ENCODE measurements around the gene IDH3B. TPM values are rescaled to one million over a fixed set of nuclear protein-coding genes. Genes with fewer than 3 reads are reported as not detected.
A peak's percentile ranks its signal among the peaks of the same experiment; 100 is the strongest.

IDH3B gene
- total RNA-seq (2014; rRNA removed) (261 and 269 TPM in 2 replicates), Bru-seq, nascent RNA (percentile 93 among the genes with signal in this experiment), BruChase-seq, experiment 1, labeled RNA remaining after a 6-hour chase (percentile 96 among the genes with signal in this experiment), BruChase-seq, experiment 2, labeled RNA remaining after a 2-hour chase (percentile 95 among the genes with signal in this experiment)
- long read RNA-seq, transcript IDH3B-206 (13 exons, 1,279 nt): minor isoform, 8 of 180 reads
- long read RNA-seq, transcript IDH3B-201 (12 exons, 1,545 nt): major isoform, 95 of 180 reads
- long read RNA-seq, partial matches to known transcripts: 25 of 180 reads
- long read RNA-seq, other reads (novel, unspliced or antisense): 48 of 180 reads

GRCh38 chr20:2663887-2664719 lies at the start of gene IDH3B:
Gene IDH3B, minus strand, starts transcription at chr20:2664216. Its CDS starts 28 bp downstream, at chr20:2664188.
- Histone ChIP-seq H3K4me3 (ENCODE audit: low read length) (peak within 1 kb of the TSS; percentile 98), H3K36me3 (ENCODE audit: low read depth, low read length) (peaks cover 26% of the 10 kb centered on the region), H3F3A (ENCODE audit: low read length, unreplicated experiment) (peaks cover under 1% of the 10 kb centered on the region), H3K9me2 (replicated peaks; ENCODE audit: low read length) (no peaks in the 10 kb centered on the region), H3K4me2 (ENCODE audit: low read length) (peak within 1 kb of the TSS; percentile 92), H4K20me1 (ENCODE audit: low read length) (peaks cover 6% of the 10 kb centered on the region; the same call in 1 of the 2 replicates), H3K9me3 (ENCODE audit: low read length) (no peaks in the 10 kb centered on the region), H2AFZ (ENCODE audit: low read length) (peak within 1 kb of the TSS; percentile 85), H3K27ac (ENCODE audit: low read length) (peak within 1 kb of the TSS; percentile 69), H3K9ac (ENCODE audit: low read length) (peak within 1 kb of the TSS; percentile 94), H3K27me3 (ENCODE audit: low read length) (0 out of 2 replicates have a peak, but pooled peaks cover 4% of the 10 kb centered on the region), H3K4me1 (ENCODE audit: insufficient read depth, low read length) (peaks cover 12% of the 10 kb centered on the region), H3K79me2 (ENCODE audit: low read length) (peaks cover 26% of the 10 kb centered on the region)
- DNase-seq (peak; percentile 90), ATAC-seq (peak; percentile 91)
- ChIA-PET POLR2A (ENCODE audit: unreplicated experiment) (interaction anchor here (0.6 kb wide), 1 partner anchor 12 kb away, joined by 4 read pairs; no protein-coding TSS in a partner anchor), CTCF (no interaction called here)
- intact Hi-C loops (cut with micrococcal nuclease): loop anchor here (1.0 kb wide), 1 partner anchor 12 kb away; the partner anchor contains the start of gene NOP56
- BruUV-seq (replicated peaks): TSS peak; percentile 100
- no peak for TF ChIP-seq EZH2 (IDR thresholded peaks at IDR 0.05; ENCODE audit: low read length, unreplicated experiment)
- no peak for TF ChIP-seq EZH2phosphoT487 (IDR thresholded peaks at IDR 0.05; ENCODE audit: borderline replicate concordance, low read length)
- TF ChIP-seq CTCF (conservative IDR thresholded peaks at IDR 0.05; ENCODE audit: low read depth, low read length): no peak

- TF ChIP-seq CTCF (conservative IDR thresholded peaks at IDR 0.05; ENCODE audit: low read depth, low read length) (peak; percentile 65), EZH2phosphoT487 (IDR thresholded peaks at IDR 0.05; ENCODE audit: borderline replicate concordance, low read length) (no peak), EZH2 (IDR thresholded peaks at IDR 0.05; ENCODE audit: low read length, unreplicated experiment) (no peak)
- no TSS peak for BruUV-seq (replicated peaks)
- DNase-seq (peak; percentile 46), ATAC-seq (peak; percentile 64)
- Histone ChIP-seq H3K36me3 (ENCODE audit: low read depth, low read length) (no peaks in the 10 kb centered on the region), H4K20me1 (ENCODE audit: low read length) (no peaks in the 10 kb centered on the region), H3K9ac (ENCODE audit: low read length) (no peak overlapping the region), H2AFZ (ENCODE audit: low read length) (no peak overlapping the region), H3K27ac (ENCODE audit: low read length) (no peak overlapping the region), H3F3A (ENCODE audit: low read length, unreplicated experiment) (no peaks in the 10 kb centered on the region), H3K4me1 (ENCODE audit: insufficient read depth, low read length) (no peaks in the 10 kb centered on the region), H3K27me3 (ENCODE audit: low read length) (peaks cover 38% of the 10 kb centered on the region), H3K9me3 (ENCODE audit: low read length) (no peaks in the 10 kb centered on the region), H3K4me2 (ENCODE audit: low read length) (no peak overlapping the region), H3K79me2 (ENCODE audit: low read length) (no peaks in the 10 kb centered on the region), H3K4me3 (ENCODE audit: low read length) (no peak overlapping the region), H3K9me2 (replicated peaks; ENCODE audit: low read length) (no peaks in the 10 kb centered on the region)
- intact Hi-C loops (cut with micrococcal nuclease): loop anchor here (1.0 to 2.0 kb wide), 2 partner anchors 30 to 140 kb away; no protein-coding TSS in a partner anchor
- POLR2A ChIA-PET (ENCODE audit: unreplicated experiment): interaction anchor here (0.6 kb wide), 1 partner anchor 12 kb away, joined by 3 read pairs; no protein-coding TSS in a partner anchor
- CTCF ChIA-PET: interaction anchor here (0.6 to 1.0 kb wide), 3 partner anchors 16 to 138 kb away, joined by 3 read pairs; no protein-coding TSS in a partner anchor
Measured at GRCh38 chr20:2713285-2713684, 49.3 kb upstream of the IDH3B start.

Data from PC-3 (cell line).